NOMO-1 treated with DMSO at 0.1 percent for 48 hours (cell line): ENCODE measurements around the gene IL19.
"Not testable (repeated sequence)": the region's sequence is repeated elsewhere in the genome, so short reads cannot be mapped to it uniquely, and the experiment has no call there.

Source experiments
- DNase-seq: peaks from one replicate; lab custom pipeline; 2025; ENCODE audit not compliant: unreplicated experiment; lab: John Stamatoyannopoulos, UW

Gene IL19

DNA sequence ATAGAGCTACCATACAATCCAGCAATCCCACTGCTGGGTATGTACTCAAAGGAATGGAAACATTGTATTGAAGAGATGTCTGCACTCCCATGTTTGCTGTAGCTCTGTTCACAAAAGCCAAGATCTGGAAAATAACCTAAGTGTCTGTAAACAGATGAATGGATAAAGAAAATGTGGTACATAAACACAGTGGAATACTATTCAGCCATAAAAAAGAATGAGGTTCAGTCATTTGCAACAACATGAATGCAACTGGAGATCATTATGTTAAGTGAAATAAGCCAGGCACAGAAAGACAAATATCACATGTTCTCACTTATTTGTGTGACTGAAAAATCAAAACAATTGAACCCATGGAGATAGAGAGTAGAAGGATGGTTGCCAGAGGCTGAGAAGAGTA, 83.1 kb downstream of the IL19 start:
- DNase-seq = not testable (repeated sequence)

DNA sequence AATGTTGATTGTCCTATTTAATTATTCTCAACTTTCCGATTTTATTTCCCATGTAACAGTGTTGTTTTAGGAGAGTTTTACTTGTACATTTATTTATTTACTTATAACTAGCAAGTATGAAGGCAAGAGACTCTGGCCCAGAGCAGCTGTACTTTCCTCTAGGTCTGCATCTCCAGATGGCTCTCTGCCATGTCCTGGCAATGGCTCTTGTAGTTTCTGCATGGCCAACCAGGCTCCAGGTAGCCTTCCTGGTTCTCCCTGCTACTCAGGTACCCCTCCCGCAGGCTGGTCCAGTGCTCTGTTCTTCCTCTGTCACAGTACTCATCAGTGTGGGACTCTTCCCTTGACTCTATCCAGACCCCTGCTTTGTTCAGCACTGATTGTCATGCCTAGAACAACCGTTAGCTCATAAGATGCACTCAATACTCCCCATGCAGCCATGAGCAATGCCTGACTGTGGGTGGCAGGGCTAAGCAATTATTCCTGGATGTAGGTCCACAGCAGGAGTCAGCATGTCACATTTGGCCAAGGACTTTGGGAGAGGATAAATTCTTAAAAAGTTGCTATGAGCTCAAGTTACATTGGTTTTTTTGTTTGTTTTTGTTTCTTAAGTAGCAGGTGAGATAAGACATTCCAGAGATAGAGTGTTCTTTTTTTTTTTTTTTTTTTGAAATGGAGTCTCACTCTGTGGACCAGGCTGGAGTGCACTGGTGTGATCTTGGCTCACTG, 84.0 kb downstream of the IL19 start:
- no peak for DNase-seq

DNA sequence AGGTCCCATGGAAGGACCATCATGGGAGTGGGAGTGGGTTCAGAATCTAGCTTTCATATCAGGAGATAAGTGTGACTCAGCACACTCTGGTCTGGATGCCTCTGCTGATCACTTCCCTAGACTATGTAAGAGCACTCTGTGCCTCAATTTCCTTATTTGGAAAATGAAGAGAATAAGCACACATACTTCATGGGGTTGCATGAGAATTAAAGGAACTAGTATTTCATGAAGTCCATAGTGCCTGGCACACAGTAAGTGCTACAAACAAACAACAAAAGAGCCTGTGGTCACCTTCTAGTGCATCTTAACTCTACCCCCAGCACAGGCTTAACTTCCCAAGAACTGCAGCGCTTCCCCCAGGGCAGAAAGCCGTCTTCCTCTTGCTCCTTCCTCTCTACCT, 85.3 kb downstream of the IL19 start:
- DNase-seq = no peak

DNA sequence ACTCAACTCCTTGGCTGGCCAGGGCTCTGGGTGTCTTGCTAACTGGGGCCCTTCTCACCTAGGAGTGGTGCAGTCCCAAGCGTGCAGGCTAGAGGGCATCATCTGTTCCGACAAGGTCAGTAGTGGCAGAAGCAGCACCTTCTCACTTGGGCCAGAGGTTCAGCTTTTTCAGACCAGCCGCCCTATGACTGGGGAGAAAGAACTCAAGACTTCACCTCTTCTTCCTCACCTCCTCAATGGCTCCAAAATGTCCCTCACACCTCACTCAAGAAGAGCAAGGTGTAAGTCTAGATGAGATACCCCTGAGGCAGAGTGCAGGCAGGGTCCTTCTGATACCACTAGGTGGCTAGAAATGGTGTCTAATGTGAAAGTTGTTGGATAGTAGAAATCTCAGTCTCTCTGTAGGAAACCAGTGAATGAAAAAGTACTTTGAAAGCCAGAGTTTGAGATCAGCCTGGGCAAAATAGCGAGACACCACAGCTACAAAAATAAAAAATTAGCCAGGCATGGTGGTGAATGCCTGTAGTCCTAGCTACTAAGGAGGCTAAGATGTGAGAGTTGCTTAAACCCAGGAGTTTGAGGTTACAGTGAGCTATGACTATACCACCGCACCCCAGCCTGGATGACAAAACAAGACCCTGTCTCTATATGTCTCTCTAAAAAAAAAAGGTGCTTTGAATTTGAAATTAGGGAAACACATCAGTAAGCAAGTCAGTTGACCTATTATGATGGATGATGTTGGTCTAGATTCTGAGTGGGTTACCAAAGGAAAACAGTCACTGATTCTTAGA, 86.3 kb downstream of the IL19 start:
- no peak for DNase-seq

DNA sequence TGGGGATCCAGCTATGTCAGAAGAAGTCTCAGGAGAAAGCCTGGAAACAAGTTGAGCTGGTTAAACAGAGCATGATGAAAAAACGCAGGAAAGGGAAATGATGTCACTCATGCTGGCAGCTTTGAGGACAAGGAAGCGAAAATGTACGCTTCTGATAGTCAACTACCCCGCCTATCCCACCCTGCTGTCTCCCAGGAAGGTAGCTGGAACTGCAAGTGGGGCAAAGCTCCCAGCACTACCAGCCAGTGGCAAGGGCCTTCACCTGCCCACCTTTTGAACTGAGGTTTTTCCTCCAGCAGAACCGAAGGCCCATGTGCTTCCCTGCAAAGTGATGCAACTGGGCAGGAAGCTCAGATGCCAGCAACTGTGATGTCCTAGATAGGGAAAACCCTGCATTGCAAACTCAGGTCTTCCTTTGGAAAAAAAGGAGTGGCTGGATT, 88.5 kb downstream of the IL19 start:
- peak; percentile 3 for DNase-seq

DNA sequence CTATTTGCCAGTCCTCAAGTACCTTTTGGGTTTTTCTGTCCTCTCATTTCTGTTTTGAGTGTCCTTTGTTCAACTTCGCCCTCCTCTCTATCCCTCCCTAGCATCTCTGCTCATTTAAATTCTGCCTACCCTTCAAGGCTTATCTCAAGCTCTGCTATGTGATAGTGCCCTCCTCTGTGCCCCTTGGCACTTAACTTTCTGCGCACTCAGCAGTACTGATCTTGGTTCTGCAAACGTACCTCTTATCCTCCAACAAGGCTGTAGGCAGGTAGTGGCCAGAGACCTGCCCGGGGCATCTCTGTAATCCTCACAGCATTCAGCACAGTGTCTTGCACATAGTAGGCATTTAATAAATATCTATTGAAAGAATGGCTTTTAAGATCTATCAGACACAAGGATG, 89.6 kb downstream of the IL19 start:
- no peak for DNase-seq

DNA sequence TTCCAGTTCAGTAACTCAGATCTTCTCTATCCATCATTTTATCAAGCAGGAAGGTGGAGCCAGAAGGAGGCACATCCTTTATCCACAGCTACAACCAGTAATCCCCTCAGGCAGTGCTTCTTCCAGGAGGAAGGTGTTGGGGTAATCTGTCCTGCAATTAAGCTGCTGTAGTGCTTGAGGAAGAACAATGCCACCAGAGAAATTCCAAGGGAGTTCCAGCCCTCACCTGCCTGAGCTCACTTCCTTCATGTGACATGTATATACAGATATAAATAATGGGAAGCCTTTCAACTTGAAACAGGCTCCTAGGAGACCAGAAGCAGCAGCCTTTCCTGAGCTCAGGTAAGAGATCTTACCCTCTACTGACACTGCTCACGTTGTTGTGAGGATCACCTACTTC, 92.7 kb downstream of the IL19 start:
- DNase-seq = no peak

DNA sequence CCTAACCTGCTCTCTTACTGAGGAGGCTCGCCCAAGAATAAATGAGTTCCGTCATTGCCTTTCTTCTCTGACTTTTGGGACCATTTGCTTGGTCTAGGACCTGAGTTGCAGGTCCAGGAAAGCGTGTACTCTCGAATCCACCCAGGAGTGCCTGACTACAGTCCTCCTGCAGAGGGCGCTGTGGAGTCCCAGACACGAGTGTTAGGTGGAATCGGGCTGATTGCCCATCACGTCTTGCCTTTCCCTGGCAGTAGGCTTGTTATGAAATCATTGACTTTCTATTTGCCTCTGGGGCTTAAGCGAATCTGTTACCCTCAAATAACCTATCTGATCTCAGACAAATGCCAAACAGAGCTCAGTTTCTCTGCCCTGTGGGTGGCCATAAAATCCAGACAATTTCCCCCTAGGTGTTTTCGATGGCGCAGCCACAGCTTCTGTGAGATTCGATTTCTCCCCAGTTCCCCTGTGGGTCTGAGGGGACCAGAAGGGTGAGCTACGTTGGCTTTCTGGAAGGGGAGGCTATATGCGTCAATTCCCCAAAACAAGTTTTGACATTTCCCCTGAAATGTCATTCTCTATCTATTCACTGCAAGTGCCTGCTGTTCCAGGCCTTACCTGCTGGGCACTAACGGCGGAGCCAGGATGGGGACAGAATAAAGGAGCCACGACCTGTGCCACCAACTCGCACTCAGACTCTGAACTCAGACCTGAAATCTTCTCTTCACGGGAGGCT, 94.5 kb downstream of the IL19 start, which contains the start of gene IL20:
IL20 (plus strand) TSS at position 685 of the 733 bp plus-strand sequence. CDS start 230 bp downstream, outside the sequence.
- peak; percentile 73 for DNase-seq

DNA sequence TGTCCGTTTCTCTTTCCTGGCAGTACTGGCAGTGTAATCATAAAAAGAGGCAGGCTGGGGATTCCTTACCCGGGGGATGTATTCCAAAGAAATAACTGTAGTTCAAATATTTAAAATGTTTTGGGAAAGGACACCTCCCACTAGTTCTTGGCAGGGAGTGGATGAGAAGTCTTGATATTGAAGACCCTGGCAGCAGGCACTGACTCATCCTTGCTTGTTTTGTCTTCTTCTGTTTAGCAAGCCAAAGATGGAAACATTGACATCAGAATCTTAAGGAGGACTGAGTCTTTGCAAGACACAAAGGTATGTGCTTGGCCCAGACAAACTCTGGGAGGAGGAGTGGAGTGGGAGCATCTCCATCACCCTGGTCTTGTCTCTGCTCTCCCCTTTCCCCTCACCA, 95.5 kb downstream of the IL19 start:
- no peak for DNase-seq

DNA sequence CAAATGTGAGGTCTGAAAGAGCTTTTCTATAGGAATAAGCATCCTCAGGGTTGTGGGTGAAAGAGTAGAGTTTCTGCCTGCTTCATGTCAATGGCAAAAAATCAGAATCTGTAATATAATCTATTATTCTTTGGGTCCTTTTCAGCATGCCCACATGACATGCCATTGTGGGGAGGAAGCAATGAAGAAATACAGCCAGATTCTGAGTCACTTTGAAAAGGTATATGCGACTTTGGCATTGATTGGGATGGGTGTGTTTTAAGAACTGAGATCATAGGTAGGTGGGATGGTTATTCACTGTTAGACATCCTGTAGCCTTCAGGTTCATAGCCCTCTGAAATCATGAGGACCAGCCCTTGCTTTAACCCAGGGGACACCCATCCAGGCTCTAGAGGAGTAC, 96.7 kb downstream of the IL19 start:
- no peak for DNase-seq

DNA sequence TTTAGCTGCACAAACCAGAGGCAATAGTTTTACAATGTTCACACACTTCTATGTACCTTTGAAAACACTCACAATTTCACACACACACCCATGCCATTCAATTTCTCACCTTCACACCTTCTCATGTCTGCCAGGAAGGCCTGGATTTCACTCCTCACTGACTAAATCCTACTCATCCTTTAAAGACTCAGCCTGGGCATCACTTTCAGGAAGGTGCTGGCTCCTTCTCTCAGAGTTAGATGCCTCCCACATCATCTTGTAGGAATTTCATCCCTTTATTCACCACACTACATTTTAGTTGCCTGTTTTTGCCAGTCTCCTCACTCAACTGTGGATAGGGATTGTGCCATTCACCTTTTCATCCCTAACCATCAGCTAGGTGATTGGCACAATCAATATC, 97.1 kb downstream of the IL19 start:
- DNase-seq = no peak

DNA sequence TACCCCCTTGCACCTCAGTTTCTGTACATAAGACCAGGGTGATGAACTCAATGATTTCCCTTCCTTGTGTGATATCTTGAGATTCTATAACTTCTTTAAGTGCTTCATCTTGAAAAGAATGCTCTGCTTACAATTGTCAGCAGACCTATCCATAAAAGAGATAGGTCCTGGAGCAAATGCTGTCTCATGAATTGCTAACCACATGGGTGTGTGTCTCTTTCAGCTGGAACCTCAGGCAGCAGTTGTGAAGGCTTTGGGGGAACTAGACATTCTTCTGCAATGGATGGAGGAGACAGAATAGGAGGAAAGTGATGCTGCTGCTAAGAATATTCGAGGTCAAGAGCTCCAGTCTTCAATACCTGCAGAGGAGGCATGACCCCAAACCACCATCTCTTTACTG, 97.7 kb downstream of the IL19 start:
- no peak for DNase-seq

DNA sequence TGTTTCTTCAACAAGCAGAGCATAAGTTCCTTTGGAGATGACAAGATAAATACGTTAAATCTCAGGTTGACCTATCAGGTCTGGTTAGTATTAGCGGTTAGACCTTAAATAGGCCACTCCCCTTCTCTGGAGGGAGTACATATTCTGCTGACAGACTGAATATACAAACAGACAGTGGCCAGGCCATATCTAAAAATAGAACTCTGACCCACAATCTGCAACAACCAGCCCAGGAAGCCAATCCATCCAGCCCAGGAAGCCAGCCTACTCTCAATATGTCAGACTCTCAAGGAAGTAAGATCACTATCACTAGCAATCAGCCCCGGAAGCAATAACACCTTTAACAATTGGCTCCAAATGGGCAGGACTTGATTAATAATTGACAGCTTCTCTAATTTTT, 101.6 kb downstream of the IL19 start:
- no peak for DNase-seq

DNA sequence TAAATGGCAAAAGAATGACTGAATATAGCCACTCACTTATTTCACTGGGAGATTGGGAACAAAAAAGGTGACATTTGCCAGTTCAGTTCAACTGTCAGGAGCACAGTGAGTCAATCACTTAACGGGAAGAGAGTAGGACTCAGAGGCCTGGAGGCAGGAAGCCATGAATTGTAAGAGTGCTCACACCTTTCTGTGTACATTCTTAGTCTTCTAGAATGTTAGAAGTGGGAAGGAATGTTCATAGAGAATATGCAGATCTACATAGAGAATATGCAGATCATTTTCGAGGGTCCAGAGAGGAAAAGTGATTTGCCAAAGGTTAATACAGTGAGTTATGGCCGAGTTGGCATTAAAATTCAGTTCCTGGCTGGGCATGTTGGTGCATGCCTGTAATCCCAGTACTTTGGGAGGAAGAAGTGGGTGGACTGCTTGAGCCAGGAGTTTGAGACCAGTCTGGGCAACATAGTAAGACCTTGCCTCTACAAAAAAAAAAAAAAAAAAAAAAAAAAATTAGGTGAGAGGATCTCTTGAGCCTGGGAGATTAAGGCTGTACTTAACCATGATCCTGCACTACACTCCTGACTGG, 103.1 kb downstream of the IL19 start:
- DNase-seq = no peak

DNA sequence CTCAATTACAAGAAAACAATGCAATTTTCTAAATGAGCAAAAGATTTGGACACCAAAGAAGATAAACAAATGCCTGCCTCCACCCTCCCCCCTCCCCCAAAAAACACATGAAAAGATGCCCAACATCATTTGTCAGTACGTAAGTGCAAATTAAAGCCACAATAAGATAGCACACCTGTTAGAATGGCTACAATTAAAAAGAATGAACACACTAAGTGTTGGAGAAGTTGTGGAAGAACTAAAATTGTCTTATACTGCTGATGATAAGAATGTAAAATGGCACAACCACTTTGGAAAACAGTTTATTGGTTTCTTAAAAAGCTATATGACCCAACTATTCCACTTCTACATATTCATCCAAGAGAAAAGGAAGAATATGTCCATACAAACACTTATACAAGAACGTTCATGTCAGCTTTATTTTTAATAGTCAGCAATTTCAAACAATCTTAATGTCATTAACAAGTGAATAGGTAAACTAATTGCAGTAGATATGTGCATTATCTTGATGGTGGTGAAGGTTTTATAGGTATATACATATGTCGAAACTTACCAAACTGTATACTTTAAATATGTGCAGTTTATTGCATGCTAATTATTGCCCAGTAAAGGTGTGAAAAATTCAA, 105.3 kb downstream of the IL19 start:
- DNase-seq = no peak

DNA sequence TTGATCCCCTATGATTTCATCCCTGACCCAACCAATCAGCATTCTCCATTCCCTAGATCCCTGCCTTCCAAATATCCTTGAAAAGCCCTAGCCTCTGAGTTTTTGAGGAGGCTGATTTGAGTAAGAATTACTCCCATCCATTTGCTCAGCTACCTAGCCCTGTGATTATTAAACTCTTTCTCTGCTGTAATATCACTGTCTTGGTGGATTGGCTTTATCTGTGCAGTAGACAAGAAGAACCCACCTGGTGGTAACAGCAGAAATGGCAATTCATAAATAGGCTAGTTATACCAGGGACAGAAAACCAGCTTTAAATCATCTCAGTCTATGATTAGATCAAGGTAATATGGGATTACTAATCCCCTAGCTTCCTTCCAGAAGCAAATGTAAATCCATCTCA, 107.9 kb downstream of the IL19 start:
- DNase-seq = no peak

DNA sequence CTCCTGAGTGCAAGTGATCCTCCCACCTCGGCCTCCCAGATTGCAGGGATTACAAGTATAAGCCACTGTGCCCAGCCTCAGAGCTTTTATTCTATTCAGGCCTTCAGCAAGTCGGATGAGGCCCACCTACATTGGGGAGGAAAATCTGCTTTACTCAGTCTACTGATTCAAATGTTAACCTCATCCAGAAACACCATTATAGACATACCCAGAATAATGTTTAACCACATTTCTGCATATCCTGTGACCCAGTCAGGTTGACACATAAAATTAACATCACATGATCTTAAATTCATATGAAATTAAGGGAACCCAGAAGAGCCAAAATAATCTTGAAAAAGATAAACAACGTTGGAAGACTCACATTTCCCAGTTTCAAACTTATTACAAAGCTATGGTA, 109.7 kb downstream of the IL19 start:
- no peak for DNase-seq

DNA sequence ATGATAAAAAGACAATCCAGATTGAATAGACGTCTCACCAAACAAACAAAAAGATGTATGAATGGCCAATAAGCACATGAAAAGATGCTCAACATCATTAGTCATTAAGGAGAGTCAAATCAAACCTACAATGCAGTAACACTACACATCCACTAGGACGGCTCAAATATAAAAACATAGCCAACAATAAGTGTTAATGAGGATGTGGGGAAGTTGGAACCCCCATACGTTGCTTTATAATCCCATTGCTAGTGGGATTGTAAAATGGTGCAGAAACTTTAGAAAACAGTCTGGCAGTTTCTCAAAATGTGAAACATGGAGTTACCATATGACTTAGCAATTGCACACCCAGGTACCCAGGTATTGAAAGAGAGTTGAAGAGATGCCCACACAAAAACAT, 112.0 kb downstream of the IL19 start:
- DNase-seq = no peak

DNA sequence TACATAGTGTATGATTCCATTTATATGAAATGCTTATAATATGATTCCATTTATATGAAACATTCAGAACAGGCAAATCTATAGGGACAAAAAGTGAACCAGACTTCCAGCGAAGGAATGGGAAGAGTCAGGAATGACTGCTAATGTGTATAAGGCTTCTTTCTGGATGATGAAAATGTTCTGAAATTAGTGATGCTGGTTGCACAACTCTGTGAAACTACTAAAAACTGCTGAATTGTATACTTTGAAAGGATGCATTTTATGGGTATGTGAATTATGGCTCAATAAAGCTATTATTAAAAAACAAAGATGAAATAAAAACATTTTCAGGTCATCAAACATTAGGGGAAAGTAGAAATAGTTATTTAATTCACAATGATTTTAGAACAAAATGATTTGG, 112.6 kb downstream of the IL19 start:
- no peak for DNase-seq

DNA sequence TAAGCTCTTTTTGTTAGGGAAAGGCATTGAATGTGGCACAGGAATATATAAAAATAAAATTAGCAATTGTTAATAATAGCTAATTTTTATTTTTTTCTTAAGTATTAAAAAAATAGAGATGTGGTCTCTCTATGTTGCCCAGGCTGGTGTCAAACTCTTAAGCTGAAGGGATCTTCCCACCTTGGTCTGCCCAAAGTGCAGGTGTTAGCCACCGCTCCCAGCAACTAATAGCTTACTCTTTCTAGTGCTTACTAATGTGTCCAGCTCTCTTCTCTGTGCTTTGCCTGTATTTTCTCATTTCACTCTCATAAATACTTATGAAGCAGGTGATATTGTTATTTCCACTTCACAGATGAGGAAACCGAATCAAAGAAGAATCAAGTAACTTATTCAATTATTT, 113.3 kb downstream of the IL19 start:
- DNase-seq = no peak
